Activated gamma-delta T cell (primary cell): Measurements from ENCODE around the gene SRPRA.
"Not testable (repeated sequence)": the region's sequence is repeated elsewhere in the genome, so short reads cannot be mapped to it uniquely, and the experiment has no call there.

ENCODE experiments used
- DNase-seq: peaks from one replicate; lab custom pipeline; 2025; lab: John Stamatoyannopoulos, UW
- total RNA-seq, 2 donors: gene quantifications; one replicate each; lab custom pipeline; 2026; lab: John Stamatoyannopoulos, UW

The SRPRA gene, protein sequence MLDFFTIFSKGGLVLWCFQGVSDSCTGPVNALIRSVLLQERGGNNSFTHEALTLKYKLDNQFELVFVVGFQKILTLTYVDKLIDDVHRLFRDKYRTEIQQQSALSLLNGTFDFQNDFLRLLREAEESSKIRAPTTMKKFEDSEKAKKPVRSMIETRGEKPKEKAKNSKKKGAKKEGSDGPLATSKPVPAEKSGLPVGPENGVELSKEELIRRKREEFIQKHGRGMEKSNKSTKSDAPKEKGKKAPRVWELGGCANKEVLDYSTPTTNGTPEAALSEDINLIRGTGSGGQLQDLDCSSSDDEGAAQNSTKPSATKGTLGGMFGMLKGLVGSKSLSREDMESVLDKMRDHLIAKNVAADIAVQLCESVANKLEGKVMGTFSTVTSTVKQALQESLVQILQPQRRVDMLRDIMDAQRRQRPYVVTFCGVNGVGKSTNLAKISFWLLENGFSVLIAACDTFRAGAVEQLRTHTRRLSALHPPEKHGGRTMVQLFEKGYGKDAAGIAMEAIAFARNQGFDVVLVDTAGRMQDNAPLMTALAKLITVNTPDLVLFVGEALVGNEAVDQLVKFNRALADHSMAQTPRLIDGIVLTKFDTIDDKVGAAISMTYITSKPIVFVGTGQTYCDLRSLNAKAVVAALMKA
- 115 to 124 reads per million in 2 donors for total RNA-seq

DNA sequence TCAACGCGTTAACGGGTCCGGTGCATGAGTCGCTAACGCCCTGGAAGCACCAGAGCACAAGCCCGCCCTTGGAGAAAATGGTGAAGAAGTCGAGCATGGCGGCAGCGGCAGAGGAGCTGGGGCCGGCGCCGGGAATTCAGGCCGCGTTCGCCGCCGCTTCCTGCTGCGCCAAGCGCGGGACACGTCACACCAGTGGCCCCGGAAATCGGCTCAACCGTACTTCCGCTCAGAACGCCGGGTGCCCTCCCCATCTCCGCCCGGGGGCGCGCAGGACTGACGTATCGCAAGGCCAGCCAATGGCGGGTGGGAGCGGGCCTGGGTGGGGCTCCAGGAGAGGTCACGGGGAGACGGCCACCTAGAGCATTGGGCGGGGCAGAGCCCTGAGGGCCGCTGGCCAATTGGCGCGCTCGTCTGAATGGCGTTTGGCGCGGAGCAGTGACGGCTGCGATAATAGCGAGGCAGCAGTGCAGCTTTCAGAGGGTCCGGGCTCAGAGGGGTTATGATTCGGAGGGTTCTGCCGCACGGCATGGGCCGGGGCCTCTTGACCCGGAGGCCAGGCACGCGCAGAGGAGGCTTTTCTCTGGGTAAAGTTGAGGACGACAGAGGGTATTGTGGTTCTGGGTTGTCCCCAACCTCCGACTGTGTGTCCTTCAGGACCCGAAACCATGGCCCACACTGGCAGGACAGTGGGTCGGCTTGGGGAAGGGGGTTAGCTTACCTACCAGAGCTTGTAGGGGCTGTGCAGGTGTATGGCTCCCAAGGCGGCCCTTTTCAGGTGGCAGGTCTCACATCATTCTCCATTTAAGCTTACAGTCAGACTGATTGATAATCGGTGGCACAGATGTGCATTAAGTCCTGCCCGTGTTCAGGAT, at the start of gene SRPRA, which contains the start of gene FOXRED1:
SRPRA (minus strand) TSS at position 188 of the 872 bp plus-strand sequence; CDS start at position 97, 91 bp downstream.
FOXRED1 (plus strand) TSS at position 447 of the 872 bp plus-strand sequence; CDS start at position 500, 53 bp downstream.
- peak; percentile 99 for DNase-seq

DNA sequence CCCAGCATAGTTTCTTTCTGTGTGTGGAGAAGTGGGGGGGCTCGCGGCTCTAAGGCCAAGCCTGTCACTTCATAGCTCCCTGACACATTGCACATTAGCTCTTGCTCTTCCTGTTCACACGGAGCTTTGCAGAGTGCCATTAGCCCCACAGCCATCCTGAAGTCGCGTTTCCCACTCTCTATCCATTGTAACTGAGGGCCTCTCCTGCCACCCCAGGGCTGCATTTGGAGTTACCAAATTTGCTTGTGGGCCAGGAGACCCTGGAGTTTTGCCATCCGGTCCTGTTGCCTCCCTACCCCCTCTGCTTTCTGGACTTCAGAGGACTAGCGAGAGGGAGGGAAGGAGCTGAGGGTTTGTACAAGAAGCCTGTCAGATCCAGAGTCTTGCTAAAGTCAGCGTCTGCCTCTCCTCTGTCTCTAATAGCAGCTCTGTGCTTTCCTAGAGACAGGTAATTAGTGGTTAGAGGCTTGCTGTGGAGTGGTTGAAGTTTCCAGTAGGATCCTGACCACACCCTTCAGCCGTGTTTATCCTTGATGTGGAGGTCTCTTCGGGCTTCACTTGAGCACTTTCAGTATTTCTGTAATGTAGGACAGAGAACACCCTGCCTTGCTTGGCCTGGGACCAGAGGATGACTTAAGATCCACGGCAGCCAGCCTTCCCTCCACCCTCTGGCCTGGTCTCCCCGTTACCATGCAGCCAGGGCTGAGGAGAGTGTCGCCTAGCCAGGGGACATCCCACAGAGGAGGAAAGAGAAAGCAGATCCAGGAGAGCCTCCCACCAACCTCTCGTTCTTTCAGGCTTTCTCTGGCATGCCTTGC, 49.3 kb upstream of the SRPRA start:
- no peak for DNase-seq

DNA sequence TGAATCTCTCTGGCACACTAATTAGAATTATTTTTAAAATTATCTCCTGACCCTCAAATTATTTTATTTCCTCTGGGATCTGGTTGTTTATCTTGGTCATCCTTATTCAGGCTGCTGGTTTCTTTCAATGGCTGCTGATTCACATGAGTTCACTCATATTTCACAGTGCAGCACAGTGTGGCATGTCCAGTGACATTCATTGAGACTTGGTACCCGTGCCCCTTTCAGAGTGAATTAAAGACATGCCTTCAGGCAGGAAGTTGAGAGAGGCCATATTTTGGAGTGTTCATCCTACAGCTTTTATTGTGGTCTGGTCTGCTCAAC, 48.7 kb upstream of the SRPRA start:
- DNase-seq = no peak

DNA sequence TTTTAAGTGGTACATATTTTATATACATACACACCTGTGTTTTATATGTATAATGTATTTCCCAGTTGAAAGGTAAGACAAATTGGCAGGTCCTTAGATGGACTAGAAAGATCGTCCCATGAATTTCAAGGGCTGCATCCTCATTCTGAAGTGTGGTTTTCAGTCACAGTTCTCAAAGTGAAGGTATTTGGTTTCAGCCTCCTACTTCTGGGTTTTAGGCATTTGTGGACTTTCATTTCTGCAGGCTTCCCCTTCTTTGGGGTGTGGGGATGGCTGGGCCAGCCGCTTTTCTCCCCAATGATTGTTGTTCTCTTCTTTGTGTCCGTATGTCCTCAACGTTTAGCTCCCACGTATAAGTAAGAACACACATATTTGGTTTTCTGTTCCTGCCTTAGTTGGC, 45.1 kb upstream of the SRPRA start:
- DNase-seq = no peak

DNA sequence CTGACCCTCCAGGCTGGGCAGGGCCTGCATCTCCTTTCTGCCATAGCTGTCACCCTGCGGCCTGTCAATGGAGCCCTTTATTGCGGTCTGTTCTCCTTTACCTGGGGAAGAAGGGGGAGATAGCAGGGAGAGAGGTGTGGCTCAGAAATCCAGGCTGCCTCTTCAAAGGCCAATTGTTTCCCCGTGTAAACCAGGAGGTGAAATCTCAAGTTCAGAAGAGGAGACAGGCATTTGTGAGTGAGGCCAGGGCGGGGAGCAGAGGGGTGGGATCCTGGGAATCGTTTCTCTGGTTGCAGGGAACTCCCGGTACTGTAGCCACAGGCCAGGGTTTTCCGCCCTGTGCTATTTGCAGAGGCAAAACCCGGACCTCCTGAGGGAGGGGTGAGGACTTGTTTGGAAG, 44.3 kb upstream of the SRPRA start:
- DNase-seq = no peak

DNA sequence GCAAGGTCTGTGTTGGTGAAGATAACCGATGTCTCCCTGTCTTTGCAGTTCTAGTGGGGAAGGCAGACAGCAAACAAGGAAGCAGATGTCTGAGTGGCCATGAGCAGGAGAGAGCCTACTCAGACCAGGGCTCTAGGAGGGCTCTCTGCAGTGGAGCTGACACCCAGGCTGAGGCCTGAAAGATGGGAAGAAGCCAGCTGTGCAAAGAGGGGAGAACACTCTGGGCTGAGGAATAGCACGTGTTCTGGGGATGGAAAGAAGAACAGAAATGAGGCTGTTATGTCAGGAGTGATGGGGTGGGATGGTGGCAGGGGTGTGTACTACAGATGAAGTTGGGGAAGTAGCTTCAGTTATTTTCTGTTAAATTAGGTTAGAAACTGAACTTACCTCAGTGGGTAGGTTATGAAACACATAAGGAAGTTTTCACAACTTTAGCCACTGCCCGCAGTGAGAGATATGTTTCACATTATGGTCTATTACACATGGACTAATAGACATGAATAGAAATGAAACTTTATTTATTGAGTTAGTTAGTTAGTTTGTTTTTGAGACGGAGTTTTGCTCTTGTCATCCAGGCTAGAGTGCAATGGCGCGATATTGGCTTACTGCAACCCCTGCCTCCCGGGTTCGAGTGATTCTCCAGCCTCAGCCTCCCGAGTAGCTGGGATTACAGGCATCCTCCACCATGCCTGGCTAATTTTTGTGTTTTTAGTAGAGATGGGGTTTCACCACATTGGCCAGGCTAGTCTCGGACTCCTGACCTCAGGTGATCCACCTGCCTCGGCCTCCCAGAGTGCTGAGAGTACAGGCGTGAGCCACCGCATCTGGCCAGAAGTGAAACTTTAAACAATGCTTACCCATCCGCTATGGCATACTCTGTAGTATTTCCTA, 43.0 kb upstream of the SRPRA start:
- DNase-seq = no peak

DNA sequence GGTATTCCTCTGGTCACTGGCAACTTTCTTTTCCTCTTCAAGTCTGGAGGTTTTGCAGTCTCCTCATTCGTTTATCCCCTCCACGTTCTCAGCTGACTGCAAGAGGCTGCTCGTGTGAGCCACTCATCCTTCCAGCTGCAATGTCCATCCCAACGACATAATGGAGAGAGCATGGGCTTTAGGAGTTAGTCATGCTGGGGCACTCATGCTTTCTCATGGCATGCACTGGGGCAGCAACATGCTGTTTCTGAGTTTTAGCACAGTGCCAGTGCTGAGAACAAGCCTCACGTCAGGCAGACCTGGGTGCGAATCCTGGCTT, 42.3 kb upstream of the SRPRA start:
- DNase-seq = no peak

DNA sequence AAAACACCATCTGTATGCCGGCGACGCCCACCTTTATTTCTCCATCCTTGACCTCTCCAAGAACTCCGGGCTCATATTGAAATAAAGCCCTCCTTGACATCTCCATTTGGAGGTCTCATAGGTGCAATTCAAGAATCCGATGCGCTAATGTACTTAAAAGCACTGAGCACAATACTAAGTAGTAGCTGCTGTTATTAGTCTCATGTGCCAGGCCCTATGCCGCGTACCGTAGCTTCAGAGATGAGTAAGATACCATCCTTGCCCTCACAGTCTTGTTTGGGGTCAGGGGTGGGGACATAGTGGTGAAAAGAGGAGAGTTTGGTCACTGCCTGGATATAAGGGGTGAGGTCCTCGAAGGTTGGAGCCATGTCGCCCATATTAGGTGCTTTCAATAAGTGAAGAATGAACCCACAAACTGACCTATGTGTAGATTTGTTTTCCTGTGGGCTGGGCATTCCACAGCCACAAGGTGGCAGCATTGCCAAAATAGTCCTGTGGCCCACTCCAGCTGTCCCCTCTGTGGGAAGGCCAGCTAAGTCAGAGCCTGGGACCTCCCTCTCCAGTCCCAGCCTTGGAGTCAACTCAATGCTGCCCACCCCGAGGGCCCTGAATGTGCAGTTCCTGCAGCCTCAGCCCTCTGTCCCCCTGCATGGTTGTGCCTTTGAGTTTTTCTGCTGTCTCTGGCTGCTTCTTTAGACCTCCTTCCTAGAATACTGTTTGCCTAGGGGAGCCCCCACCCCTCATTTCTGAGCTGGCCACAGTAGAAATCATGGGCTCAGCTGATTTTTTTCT, 41.7 kb upstream of the SRPRA start:
- DNase-seq = no peak

DNA sequence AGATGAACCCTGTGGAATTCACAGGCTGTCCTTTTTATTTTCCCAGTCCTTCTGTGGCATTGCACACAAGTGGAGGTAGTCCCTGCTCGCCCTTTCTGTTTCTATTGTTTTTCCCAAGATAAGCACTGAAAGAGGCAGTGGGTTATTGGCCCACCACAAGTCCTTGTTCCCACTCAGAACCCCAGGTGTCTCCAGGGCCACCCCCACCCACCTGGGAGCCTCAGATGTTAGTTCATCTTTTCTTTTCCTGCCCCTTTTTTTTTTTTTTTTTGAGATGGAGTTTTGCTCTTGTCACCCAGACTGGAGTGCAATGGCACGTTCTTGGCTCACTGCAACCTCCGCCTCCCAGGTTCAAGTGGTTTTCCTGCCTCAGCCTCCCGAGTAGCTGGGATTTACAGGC, 40.1 kb upstream of the SRPRA start:
- DNase-seq = not testable (repeated sequence)

DNA sequence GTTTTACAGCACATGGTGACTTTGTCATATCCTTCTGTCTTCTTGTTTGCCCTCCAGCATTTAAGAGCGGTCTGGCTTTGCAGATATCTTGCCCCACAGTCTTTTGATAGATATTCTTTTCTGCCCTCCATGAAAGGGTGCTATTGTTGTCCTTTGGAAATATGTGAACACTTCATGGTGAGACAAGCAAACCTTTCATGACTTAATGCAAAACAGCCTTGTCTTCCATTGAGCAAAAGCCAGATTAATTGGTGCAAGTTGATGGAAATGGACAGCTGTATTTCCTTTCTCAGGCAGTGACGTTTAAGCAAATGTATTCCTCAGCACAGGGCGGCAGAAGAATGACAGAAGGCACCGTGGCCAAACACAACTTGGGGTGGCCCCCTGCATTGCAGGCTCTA, 39.6 kb upstream of the SRPRA start:
- no peak for DNase-seq

DNA sequence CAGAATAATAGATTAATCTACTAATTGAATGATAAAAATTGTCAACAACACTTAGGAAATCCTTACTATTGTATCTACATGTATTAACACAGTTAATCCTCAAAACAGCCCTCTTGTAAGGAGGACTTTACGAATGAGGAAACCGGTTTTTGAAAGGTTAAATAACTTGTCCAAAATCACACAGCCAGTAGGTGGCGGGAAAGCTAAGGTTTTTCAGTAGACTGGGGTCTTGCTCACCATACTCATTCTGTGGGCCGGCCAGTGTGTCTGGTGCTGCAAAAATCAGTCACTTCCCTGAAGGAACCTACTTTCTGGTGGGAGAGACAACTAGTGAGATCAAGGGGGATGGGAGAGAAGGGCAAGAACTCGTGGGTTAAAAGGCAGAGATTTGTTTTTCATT, 39.0 kb upstream of the SRPRA start:
- no peak for DNase-seq

DNA sequence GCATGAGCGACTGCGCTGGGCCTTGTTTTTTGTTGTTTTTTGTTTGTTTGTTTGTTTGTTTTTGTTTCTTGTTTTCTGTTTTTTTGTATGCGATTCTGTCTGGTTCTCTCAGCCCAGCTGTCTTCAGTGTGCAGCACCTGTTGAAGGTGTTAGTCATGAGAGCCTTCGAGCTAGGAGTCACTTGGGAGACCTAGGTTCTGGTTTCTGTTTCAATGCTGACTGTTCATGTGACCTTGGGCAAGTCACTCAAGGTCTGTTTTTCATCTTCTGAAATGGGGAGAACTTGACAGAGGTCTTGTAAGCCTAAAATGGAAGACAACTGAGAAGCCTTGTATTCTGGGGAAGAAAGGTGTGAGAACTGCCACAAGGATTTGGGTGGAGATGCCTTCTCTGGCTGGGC, 37.0 kb upstream of the SRPRA start:
- no peak for DNase-seq

DNA sequence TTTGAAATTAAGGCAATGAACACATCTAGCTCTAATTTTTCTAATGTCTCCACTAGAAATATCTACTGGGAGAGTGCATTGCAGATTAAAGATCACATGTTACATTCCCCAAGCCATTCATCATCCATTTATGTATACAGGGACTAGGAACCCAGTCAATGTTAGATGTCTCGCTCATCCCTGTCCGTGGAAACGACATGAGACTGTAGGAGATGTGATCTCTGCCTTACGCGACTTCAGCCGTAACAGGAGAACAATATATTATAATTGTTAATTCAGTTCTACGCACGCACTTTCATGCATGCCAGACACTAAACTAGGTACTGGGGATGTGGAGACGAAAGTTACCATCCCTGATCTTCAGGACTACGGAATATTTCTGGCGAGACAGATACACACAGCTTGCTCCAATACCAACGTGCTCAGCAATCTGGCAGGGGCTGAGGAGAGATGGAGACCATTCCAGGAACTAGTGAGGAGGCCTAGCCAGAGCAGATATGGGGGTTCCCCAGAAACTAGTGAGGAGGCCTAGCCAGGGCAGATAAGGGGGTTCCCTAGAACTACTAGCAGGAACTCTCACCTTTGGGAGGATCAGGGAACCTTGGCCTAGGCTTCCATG, 35.9 kb upstream of the SRPRA start:
- no peak for DNase-seq

DNA sequence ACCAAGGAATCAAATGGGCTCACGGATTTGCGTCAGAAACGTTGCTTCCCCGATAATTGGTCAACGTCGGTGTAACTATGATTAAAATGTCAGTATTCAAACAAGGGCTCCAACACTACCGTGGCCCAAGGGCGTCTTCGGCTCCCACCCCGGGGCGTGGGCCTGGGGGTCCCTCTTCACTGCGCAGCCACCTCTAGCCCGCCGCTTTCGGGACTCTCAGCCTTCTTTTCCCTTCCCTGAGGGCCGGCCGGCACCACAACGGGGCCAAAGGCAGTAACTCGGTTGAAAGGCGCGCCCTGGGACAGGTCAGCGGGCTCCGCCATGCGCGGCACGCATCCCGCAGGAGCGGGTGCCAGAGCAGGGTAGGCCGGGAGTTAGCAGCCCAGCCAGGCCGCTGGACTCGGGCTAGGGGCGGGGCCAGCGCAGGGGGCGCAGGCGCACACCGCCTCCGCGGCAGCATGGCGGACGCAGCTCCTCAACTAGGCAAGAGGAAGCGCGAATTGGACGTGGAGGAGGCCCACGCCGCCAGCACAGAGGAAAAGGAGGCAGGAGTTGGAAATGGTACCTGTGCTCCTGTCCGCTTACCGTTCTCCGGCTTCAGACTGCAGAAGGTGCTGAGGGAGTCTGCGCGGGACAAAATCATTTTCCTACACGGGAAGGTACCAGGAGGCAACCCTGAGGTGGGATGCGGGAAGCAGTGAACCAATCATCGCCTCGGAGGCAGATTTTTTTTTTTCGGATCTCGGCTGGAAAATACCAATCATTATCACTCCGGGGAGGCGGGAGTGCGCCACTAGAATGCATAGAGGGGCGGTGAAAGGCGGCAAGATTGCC, 35.1 kb upstream of the SRPRA start, which contains the start of gene DCPS:
DCPS (plus strand) TSS at position 438 of the 834 bp plus-strand sequence; CDS start at position 459, 21 bp downstream.
- DNase-seq = peak; percentile 76

DNA sequence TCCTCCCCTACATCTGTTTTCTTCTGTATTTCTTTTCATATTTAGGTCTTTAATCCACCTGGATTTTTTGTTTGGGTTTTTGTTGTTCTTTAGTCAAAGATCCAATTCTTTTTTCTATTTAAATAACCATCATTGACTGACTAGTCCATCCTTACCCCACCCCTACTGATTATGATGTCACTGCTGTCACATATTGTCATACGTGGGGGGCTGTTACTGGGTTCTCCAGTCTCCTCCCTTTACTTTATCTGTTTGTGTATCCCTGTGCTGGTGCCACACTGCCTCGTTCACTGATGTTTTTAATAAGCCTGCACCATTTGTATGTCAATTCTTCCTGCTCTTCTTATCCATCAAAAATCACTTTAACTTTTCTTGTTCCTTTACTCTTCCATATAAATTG, 28.3 kb upstream of the SRPRA start:
- no peak for DNase-seq

DNA sequence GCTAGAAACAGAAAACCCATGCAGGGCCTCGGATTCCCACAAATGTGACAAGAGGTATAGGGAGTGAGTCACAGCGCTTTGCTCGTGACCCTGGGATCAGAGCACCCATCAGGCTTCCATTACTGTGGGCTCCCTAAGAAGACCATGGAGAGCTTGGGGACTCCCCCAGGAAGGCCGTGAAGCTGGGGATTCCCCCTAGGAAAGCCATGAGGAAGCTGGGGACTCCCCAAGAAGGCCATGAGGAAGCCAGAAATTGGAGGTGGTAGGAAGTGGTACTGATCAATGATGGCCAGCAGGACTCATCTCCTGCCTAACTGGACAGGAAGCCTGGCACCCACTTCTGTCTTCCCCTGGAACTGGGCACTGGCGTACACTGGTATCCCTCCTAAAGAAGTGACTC, 25.0 kb upstream of the SRPRA start:
- no peak for DNase-seq

DNA sequence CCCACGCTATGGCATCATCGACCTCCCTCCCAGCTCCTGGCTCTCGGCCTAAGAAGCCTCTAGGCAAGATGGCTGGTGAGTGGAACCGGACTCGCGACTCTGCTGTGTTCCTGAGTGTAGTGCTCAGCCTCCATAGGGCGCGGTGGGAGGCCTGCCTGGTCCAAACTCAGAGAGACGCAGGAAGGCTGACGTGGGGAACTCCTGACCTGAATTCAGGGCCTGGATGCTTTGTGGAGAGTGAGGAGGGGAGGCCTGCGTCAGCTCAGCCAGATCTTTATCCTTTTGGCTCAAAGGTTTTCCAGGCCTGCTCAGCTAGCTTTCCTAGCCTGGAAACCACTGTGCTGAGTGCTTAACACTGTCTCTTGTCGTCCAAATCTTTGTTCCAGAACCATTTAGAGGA, 22.2 kb upstream of the SRPRA start:
- DNase-seq = no peak

DNA sequence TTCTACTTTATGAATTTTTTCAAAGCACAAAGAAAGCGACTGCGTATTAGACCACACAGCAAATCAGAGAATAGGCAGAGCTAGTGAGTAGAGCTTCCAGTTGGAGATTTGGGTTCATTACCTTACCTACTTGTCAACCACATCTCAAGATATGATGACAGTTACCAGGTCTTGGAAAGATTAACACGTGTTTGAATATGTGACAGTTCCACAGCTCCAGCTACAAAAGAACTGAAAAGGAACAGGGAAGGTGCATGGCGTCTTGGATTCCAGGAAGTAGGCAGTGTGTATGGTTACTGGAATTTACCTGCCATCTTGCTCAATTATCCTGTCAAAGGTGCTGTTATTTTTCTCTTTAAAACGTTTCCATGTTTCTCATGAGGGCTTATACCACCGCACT, 19.5 kb upstream of the SRPRA start:
- DNase-seq = no peak
